ENCODE results near the gene TMPRSS9. TPM values are rescaled to one million over a fixed set of nuclear protein-coding genes. Genes with fewer than 3 reads are reported as not detected.
A peak's percentile ranks its signal among the peaks of the same experiment; 100 is the strongest.

Gene TMPRSS9
- total RNA-seq, 2 experiments from 2014 or later, result 0.22 TPM; not detected in 1

DNA sequence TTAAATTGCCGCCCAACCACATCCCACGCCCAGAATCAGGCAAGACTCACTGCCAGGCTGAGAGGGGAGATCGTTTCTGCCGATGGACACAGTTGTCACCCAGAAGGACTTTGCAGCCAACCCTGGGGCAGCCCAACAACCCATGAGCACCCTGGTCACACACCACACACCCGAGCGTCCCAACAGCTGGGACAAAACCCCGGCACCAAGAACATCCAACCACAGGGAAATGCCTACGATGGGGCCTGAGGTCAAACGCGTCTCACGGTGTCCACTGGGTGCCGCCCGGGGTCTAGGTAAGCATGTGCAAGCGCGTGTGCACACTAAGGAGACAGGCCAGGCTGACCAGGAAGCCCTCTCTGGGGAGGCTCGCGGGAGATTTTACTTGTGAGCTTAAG lies 83.7 kb downstream of the TMPRSS9 start:
- H3K27me3 Mint-ChIP-seq, result no peaks in the 10 kb centered on the region
- H3K4me3 Mint-ChIP-seq, result no peak overlapping the region
- H3K4me1 Mint-ChIP-seq, result peaks cover 18% of the 10 kb centered on the region
- no peaks in the 10 kb centered on the region for H3K9me3 Mint-ChIP-seq
- DNase-seq (no peak), ATAC-seq (ENCODE audit: low read depth) (no peak)
- H3K36me3 Mint-ChIP-seq, result peaks cover 12% of the 10 kb centered on the region
- POLR2A ChIA-PET, result interaction anchor here (1.7 kb wide), 1 partner anchor 12 kb away, joined by 4 read pairs; no protein-coding TSS in a partner anchor
- H3K27ac Mint-ChIP-seq, result no peak overlapping the region

DNA sequence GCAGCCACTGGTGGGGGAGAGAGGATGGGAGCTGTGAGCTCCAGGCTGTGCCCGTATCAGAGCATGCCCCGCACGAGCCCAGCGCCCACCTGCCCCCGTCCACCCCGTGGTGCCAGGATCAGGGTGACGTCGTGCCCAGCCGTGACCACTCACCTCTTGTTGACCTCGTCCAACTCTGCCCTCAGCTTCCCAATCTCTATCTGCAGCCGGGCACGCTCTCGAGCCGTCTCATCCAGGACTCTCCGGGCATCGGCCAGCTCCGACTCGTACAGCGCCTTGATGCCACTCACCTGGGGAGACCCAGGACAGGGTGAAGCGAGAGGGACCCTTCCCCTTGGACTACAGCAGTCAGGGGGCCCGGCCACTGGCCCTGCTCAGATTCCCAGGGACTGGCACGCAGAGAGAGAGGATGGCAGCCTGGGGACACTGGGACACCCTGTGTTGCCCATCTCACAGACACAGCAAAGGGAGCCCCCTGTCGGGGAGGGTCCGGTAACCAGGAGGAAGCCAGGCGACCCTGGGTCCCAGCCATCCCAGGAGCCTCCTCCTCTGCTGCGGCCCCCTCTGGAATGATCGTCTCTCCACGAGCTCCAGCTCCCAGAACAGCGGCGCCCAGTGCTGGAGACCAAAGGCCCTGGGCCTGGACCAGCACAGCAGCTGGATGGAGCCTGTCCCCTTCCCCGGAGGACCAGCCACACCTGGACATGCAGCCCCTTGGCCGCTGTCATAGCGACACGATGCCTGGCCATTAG lies 84.4 kb downstream of the TMPRSS9 start:
- POLR2A ChIA-PET, result interaction anchor here (1.7 kb wide), 1 partner anchor 12 kb away, joined by 4 read pairs; no protein-coding TSS in a partner anchor
- peaks cover 12% of the 10 kb centered on the region for H3K36me3 Mint-ChIP-seq
- H3K27me3 Mint-ChIP-seq, result no peaks in the 10 kb centered on the region
- peaks cover 19% of the 10 kb centered on the region for H3K4me1 Mint-ChIP-seq
- H3K27ac Mint-ChIP-seq, result no peak overlapping the region
- ATAC-seq (ENCODE audit: low read depth) (no peak), DNase-seq (no peak)
- H3K9me3 Mint-ChIP-seq, result no peaks in the 10 kb centered on the region
- no peak overlapping the region for H3K4me3 Mint-ChIP-seq

DNA sequence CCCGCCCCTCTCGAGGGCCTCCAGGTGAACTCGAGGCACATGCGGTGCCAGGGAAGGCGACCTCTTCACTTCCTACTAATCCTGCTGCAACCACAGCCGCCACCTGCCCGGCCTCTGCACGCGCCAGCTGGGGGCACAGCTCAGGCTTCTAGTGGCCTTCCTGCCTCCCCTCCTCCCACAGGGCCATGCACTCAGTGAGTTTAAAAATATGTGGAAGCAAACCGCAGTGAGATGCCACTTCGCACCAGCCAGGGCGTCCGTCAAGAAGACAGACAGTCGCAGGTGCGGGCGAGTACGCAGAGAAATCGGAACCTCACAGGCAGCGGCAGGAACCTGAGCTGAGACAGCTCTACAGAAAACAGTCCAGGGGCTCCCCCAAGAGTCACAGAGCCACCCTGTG lies 86.3 kb downstream of the TMPRSS9 start:
- ATAC-seq (ENCODE audit: low read depth), result peak; percentile 73

DNA sequence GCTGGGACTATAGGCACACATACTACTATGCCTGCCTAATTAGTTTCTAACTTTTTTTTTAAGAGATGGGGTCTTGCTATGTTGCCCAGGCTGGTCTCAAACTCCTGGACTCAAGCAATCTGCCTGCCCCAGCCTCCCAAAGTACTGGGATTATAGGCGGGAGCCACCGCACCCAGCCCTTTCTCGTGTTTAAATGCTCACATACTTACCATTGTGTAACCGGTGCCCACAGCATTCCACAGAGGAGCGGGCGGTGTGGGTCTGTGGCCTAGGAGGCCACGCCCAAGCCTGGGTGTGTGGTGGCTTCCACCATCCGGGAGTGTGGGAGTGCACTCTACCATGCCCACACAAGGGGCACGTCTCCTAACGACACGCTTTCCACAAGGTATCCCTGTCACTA lies 89.0 kb downstream of the TMPRSS9 start:
- Mint-ChIP-seq H3K4me3 (no peak overlapping the region), H3K27me3 (no peaks in the 10 kb centered on the region), H3K4me1 (peaks cover 22% of the 10 kb centered on the region), H3K9me3 (no peaks in the 10 kb centered on the region), H3K27ac (no peak overlapping the region), H3K36me3 (peaks cover 8% of the 10 kb centered on the region)
- ATAC-seq (ENCODE audit: low read depth) (no peak), DNase-seq (no peak)
- POLR2A ChIA-PET, result no interaction called here

More for the DNA sequence above, 86.3 kb downstream of the TMPRSS9 start:
- Mint-ChIP-seq H3K27me3 (no peaks in the 10 kb centered on the region), H3K36me3 (peaks cover 11% of the 10 kb centered on the region), H3K27ac (peak overlapping the region; percentile 90), H3K4me1 (peaks cover 19% of the 10 kb centered on the region), H3K4me3 (peak overlapping the region; percentile 69), H3K9me3 (no peaks in the 10 kb centered on the region)
- no peak for DNase-seq
- POLR2A ChIA-PET, result interaction anchor here (0.5 to 1.6 kb wide), 8 partner anchors 11 to 534 kb away, joined by 3 to 6 read pairs (median 5); partner anchors contain the start of genes GADD45B, LMNB2 and TIMM13

DNA sequence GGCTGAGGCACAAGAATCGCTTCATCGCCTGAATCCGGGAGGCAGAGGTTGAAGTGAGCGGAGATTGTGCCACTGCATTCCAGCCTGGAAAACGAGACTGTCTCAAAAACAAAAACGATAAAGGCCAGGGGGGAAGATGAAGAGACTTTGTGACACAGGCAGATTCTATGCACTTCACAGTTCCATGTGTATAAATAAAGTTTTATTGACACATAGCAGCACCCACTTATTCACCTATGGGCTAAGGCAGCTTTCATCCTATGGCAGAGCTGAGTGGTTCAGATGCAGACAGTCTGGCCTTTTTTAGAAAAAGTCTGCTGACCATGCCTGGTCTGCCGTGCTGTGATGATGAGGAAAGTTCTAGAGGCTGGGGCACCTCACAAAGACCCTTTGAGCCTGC lies 91.1 kb downstream of the TMPRSS9 start:
- Mint-ChIP-seq H3K27me3 (no peaks in the 10 kb centered on the region), H3K36me3 (peaks cover 8% of the 10 kb centered on the region), H3K27ac (no peak overlapping the region), H3K4me1 (peaks cover 24% of the 10 kb centered on the region), H3K4me3 (no peak overlapping the region), H3K9me3 (no peaks in the 10 kb centered on the region)
- ATAC-seq (ENCODE audit: low read depth) (no peak), DNase-seq (no peak)
- POLR2A ChIA-PET, result no interaction called here

DNA sequence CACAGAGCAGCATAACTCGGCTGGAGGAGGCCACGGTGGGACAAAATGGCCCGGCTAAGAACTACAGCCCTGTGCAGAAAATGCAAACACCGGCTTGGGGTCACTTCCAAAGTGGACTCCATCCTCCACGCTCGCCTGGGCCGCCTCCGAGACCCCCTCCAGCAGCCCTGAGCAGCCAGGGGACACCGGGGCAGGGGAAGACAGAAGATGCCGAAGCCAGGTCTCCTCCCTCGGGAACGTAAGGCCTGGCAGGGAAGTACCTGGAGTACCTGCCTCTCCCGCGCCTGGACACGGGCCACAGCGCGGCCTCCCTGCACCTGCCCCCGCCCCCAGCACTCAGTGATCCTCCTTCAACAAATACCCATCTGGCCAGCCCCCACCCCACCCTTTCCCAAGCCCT lies 91.7 kb downstream of the TMPRSS9 start:
- Mint-ChIP-seq H3K4me1 (peaks cover 19% of the 10 kb centered on the region), H3K9me3 (no peaks in the 10 kb centered on the region), H3K27me3 (no peaks in the 10 kb centered on the region), H3K4me3 (no peak overlapping the region), H3K36me3 (peaks cover 5% of the 10 kb centered on the region), H3K27ac (no peak overlapping the region)
- POLR2A ChIA-PET, result no interaction called here
- no peak for ATAC-seq (ENCODE audit: low read depth)
- no peak for DNase-seq

DNA sequence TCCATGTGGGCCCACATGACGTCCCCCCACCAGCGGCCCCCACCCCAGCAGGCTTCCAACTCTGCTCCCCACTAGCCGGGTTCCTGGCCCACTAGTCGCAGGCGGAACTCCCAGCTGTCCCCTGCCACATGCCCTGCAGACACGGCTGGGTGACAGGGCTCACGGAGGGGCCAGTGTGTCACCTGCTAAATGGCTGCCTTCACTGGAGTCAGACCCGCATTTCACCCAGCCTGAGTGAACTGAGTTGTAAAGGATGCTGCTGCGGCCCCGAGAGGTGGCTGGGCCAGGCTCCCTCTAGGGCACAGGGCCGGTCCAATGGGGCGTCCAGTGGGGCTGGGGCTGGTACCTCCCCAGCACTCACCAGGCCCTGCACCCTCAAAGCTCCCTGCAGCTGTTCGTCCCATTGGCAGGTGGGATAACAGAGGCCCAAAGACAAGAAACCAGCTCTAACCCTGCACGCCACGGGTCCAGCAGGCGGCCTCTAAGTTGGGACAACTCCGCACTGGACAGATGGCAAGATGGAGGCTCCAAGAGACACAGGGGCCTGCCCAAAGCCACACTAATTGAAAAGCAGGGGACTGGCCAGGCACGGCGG lies 93.5 kb downstream of the TMPRSS9 start:
- Mint-ChIP-seq H3K27me3 (no peaks in the 10 kb centered on the region), H3K27ac (no peak overlapping the region)
- POLR2A ChIA-PET, result no interaction called here

DNA sequence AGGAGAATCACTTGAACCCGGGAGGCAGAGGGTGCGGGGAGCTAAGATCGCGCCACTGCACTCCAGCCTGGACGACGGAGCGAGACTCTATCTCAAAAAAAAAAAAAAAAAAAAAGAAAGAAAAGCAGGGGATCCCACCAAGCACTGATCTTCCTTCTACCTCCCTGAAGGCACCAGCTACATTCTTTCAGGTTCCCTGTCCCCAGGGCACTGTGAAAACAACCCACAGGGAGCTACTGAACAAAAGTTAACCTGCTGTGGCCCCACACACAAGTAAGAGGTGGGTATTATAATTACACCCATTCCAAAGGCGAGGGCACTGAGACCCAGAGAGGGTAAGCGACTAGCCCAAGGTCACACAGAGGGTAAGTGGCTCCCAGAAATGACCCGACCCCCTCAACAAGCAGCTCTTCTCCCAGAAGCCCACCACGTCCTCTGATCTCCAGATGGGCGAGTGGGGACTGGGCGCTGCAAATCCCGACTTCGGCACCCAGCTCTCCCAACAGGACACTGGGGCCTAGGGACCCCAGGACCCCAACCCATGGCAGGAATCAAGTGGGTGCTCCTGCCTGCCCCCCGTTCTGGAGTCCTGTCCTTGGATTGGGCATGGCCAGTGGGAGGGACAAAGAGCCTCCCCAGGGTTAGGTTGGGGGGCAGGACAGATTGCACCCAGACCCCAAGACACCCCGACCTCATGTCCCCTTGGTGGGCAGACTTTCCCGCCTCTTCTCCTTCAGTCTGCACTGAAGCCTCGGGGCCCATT lies 94.3 kb downstream of the TMPRSS9 start:
- POLR2A ChIA-PET, result no interaction called here
- Mint-ChIP-seq H3K27me3 (no peaks in the 10 kb centered on the region), H3K4me3 (peak overlapping the region; percentile 85), H3K4me1 (peaks cover 10% of the 10 kb centered on the region), H3K9me3 (no peaks in the 10 kb centered on the region), H3K27ac (peak overlapping the region; percentile 11), H3K36me3 (peaks cover 2% of the 10 kb centered on the region)
- no peak for ATAC-seq (ENCODE audit: low read depth)
- no peak for DNase-seq

More for the DNA sequence above, 93.5 kb downstream of the TMPRSS9 start:
- ATAC-seq (ENCODE audit: low read depth), result no peak
- peaks cover 2% of the 10 kb centered on the region for H3K36me3 Mint-ChIP-seq
- no peak for DNase-seq
- no peaks in the 10 kb centered on the region for H3K9me3 Mint-ChIP-seq
- H3K4me3 Mint-ChIP-seq, result no peak overlapping the region
- peaks cover 12% of the 10 kb centered on the region for H3K4me1 Mint-ChIP-seq

DNA sequence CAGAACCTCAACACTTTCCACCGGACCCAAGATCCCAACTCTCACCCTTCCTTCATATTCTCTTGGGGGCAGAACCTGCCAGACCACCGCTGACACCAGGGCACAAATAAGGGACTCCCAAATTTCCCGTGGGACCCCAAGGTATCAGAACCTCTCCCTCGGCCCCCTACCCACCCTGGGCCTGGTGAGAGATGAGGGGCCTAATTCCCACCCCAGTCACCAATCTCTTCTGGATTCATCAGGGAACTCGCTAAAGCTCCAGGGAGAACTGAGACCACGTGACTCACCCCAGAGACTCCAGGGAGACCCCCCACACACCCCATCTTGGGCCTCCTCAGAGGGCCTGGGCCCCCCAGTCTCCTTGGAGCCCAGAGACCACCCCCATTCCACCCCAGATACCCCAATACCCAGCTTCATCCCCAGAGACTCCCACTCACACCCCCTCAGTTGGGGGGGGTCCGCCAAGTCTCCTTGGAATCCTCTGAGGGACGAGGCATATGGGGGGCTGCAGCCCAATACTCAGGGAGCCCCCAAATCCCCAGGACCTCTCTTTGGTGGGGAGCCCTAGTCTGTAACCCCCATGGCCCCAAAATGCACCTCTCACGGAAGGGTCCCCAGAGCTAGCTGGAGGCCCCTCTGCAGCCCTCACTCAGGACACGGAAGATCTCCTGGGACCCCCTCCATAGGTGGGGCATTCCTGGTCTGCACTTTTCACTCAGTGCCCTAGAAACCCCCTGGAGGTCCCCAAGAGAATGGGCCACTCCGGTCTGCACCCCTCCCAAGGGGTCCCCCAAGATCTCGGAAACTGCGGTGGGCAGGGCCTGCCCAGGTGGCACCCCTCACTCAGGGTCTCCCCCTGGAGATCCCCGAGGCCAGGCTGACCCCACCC lies 95.1 kb downstream of the TMPRSS9 start:
- Mint-ChIP-seq H3K9me3 (no peaks in the 10 kb centered on the region), H3K36me3 (peaks cover 2% of the 10 kb centered on the region), H3K4me3 (peak overlapping the region; percentile 85), H3K27ac (peak overlapping the region; percentile 82), H3K27me3 (no peaks in the 10 kb centered on the region), H3K4me1 (peaks cover 8% of the 10 kb centered on the region)
- no peak for DNase-seq
- no peak for ATAC-seq (ENCODE audit: low read depth)
- POLR2A ChIA-PET, result interaction anchor here (1.1 to 3.1 kb wide), 2 partner anchors 11 to 22 kb away, joined by 4 to 31 read pairs; partner anchors contain the start of gene GADD45B

DNA sequence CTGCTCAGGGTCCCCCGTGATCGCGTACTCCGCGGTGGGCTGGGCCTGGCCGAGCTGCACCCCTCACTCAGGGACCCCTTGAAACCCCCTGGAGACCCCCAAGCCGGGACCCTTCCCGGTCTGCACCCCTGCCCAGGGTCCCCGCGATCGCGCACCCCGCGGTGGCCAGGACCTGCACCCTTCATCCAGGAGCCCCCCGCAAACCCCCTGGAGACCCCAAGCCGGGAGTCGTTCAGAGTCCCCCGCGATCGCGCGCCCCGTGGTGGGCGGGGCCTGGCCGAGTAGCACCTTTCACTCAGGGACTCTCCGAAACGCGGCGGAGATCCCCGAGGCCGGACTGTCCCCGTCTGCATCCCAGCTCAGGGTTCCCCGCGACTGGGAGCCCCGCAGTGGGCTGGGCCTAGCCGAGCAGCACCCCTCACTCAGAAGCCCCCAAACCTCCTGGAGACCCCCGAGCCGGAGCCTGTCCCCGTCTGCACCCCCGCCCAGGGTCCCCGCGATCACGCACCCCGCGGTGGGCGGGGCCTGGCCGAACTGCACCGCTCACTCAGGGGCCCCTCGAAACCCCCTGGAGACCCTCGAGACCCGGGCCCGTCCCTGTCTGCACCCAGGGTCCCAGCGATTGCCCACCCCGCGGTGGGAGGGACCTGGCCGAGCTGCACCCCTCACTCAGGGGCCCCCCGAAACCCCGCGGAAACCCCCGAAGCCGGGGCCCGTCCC lies 95.9 kb downstream of the TMPRSS9 start:
- DNase-seq, result peak; percentile 69
- Mint-ChIP-seq H3K4me1 (peaks cover 8% of the 10 kb centered on the region), H3K27me3 (no peaks in the 10 kb centered on the region), H3K36me3 (peaks cover 2% of the 10 kb centered on the region), H3K27ac (peak overlapping the region; percentile 82), H3K9me3 (no peaks in the 10 kb centered on the region), H3K4me3 (peak overlapping the region; percentile 85)
- POLR2A ChIA-PET, result interaction anchor here (0.6 to 3.1 kb wide), 12 partner anchors 12 to 906 kb away, joined by 3 to 31 read pairs (median 4); partner anchors contain the start of genes DOT1L, GADD45B and LSM7
- peak; percentile 38 for ATAC-seq (ENCODE audit: low read depth)

DNA sequence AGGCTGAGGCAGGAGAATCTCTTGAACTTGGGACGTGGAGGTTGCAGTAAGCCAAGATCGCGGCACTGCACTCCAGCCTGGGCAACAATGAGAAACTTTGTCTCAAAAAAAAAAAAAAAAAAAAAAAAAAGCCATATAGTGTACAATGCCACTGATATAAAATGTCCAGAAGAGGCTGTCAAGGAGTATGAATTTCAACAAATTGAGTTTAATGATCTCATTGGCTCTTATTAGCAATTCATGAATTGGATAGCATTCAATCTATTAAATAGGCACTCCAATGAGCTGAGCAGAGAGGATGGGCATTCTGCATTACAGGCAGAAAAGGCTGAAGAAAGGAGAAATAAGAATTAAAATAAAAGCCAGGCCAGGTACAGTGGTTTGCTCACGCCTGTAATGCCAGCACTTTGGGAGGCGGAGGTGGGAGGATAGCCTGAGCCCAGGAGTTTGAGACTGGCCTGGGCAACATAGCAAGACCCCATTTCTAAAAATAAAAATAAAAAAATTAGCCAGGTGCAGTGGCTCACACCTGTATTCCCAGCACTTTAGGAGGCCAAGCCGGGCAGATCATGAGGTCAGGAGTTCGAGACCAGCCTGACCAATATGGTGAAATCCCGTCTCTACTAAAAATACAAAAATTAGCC lies 97.5 kb downstream of the TMPRSS9 start:
- no peak for ATAC-seq (ENCODE audit: low read depth)

More for the DNA sequence above, 97.5 kb downstream of the TMPRSS9 start:
- H3K27ac Mint-ChIP-seq, result peak overlapping the region; percentile 57
- H3K27me3 Mint-ChIP-seq, result no peaks in the 10 kb centered on the region
- H3K4me3 Mint-ChIP-seq, result peak overlapping the region; percentile 67
- POLR2A ChIA-PET, result interaction anchor here (0.9 to 3.1 kb wide), 8 partner anchors 12 to 286 kb away, joined by 3 to 31 read pairs (median 6); partner anchors contain the start of genes GADD45B and LSM7
- H3K36me3 Mint-ChIP-seq, result peaks cover 2% of the 10 kb centered on the region
- H3K9me3 Mint-ChIP-seq, result no peaks in the 10 kb centered on the region
- H3K4me1 Mint-ChIP-seq, result peaks cover 13% of the 10 kb centered on the region
- no peak for DNase-seq

Measured in activated naive CD8-positive, alpha-beta T cell treated with anti-CD3 and anti-CD28 coated beads, Interleukin-2, amount 10 ng/mL, durations not matched to agents 7 days and 5 days (primary cell).